ENCODE data around the gene SLCO3A1. TPM values are rescaled to one million over a fixed set of nuclear protein-coding genes. Genes with fewer than 3 reads are reported as not detected.
A peak's percentile ranks its signal among the peaks of the same experiment; 100 is the strongest.

Gene SLCO3A1
- total and polyA plus RNA-seq, 12 donors = 1.8 to 26.6 (median 17.2) TPM

- H3K27me3 ChIP-seq = no peaks in the 10 kb centered on the region
- H3K27ac ChIP-seq = no peak overlapping the region
- no peaks in the 10 kb centered on the region for H3K9me3 ChIP-seq (replicated peaks in 1 of 3)
- intact Hi-C loops (cut with DNase I) = no loop called here
- no peak for DNase-seq
- H3K4me3 ChIP-seq = no peak overlapping the region
- 87 to 96% (median 95%) methylated on average over 5 to 8 of the region's 8 CpGs for WGBS, 4 donors
- no peaks in the 10 kb centered on the region for H3K36me3 ChIP-seq (replicated peaks in 1 of 2)
- TF ChIP-seq CTCF (IDR thresholded peaks at IDR 0.05) = no peak
- no peak for TF ChIP-seq POLR2A (IDR thresholded peaks at IDR 0.05)
- peaks cover 12 to 27% of the 10 kb centered on the region in 2 donors for H3K4me1 ChIP-seq (replicated peaks in 1 of 2)
Observed at GRCh38 chr15:91939403-91939831, 85.9 kb downstream of the SLCO3A1 start.

GRCh38 chr15:91940496-91941381 lies 87.2 kb downstream of the SLCO3A1 start:
- H3K27ac ChIP-seq = no peak overlapping the region

GRCh38 chr15:91941871-91942658 lies 88.6 kb downstream of the SLCO3A1 start:
- H3K9me3 ChIP-seq (replicated peaks in 1 of 3) = no peaks in the 10 kb centered on the region
- no peak for DNase-seq
- no peak overlapping the region for H3K4me3 ChIP-seq
- TF ChIP-seq CTCF (IDR thresholded peaks at IDR 0.05) = peak in 3 of 6 experiments; percentile 25 to 38 (median 34)
- no peak for TF ChIP-seq POLR2A (IDR thresholded peaks at IDR 0.05)
- WGBS, 4 donors = 75 to 84% (median 82%) methylated on average over 9 of the region's 9 CpGs
- peak overlapping the region in 2 of 5 donors; percentile 27 to 72 for H3K27ac ChIP-seq
- H3K4me1 ChIP-seq (replicated peaks in 1 of 2) = peaks cover 12 to 45% of the 10 kb centered on the region in 2 donors
- intact Hi-C loops (cut with DNase I) = loop anchor here in 1 of 2 donors (10.0 kb wide), 2 partner anchors 87 to 133 kb away; partner anchors contain the start of gene SLCO3A1
- no peaks in the 10 kb centered on the region for H3K27me3 ChIP-seq
- H3K36me3 ChIP-seq (replicated peaks in 1 of 2) = no peaks in the 10 kb centered on the region

More at GRCh38 chr15:91940496-91941381, 87.2 kb downstream of the SLCO3A1 start:
- Histone ChIP-seq H3K27me3 (no peaks in the 10 kb centered on the region), H3K9me3 (replicated peaks in 1 of 3) (no peaks in the 10 kb centered on the region), H3K4me3 (no peak overlapping the region), H3K36me3 (replicated peaks in 1 of 2) (no peaks in the 10 kb centered on the region), H3K4me1 (replicated peaks in 1 of 2) (peaks cover 12 to 31% of the 10 kb centered on the region in 2 donors)
- TF ChIP-seq POLR2A (IDR thresholded peaks at IDR 0.05) (no peak), CTCF (IDR thresholded peaks at IDR 0.05) (no peak)
- intact Hi-C loops (cut with DNase I) = loop anchor here in 1 of 2 donors (10.0 kb wide), 2 partner anchors 86 to 134 kb away; partner anchors contain the start of gene SLCO3A1
- DNase-seq = no peak
- 51 to 67% (median 59%) methylated on average over 8 of the region's 8 CpGs for WGBS, 4 donors

Data from adrenal gland (tissue), 12 donors.